Caki2 (cell line): Measurements from ENCODE around the gene VCX3B. TPM values are rescaled to one million over a fixed set of nuclear protein-coding genes. Genes with fewer than 3 reads are reported as not detected.
"Not testable (repeated sequence)": the region's sequence is repeated elsewhere in the genome, so short reads cannot be mapped to it uniquely, and the experiment has no call there.

Experiments used
- DNase-seq: peaks from one replicate; pipeline ENCODE4 v3.0.0-alpha.2; 2015; ENCODE audit warnings: low read depth
- in situ Hi-C: cut with HindIII; loops from 2 replicates; pipeline ENCODE4 v1.10.0; 2016; ENCODE audit warnings: low sequenced_read_pairs, low pct_unique_long_range_greater_than_20kb, mixed read lengths
- total RNA-seq: library from RNA; depleted of rRNA; stranded (reverse); fragments of >200 nt; shearing (Covaris generic); gene quantifications from 2 replicates; pipeline ENCODE4 v1.2.3, GENCODE V29; 2014; ENCODE audit warnings: low replicate concordance; rRNA removed

The VCX3B gene
- not detected in 2 replicates for total RNA-seq

DNA sequence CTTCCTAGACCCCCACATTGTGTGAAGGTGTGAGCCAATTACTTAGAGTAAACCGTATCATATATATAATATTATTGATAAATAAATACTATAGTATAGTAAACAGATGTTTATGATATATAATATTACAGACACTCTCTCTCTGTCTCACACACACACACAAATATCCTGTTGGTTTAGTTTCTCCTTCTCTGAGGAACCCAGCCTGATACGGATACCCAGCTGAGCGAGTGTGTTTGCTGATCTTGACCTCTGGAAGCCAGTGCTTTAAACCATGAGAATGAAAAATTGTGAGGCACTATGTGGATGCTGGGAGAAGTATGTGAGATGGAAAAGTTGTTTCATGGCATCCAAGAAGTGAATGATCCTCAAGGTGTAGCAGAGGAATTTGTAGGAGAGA lies at the start of gene VCX3B:
VCX3B (plus strand) TSS at position 301 of the 400 bp plus-strand sequence. CDS start 621 bp downstream, outside the sequence.
- in situ Hi-C loops, DNase-seq: not testable (repeated sequence)

DNA sequence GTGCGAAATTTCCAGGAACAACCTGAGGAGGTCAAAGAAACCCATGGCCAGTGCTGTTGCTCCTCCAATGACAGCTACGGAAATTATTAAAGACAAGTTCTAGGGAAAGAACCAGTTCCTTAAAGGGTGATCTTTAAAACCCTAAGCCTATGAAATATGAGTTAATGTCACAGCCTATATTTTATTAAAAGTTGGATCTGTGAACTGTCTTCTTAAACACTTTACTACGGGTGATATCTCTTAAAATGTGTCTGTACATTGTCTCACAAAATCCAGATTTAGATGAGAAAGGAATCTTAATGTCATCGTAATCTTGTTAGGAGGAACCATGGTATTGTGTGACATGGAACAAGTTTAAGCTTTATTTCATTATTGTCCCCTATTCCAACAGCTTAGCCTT lies 46.3 kb upstream of the VCX3B start:
- DNase-seq = no peak
- in situ Hi-C loops = no loop called here

DNA sequence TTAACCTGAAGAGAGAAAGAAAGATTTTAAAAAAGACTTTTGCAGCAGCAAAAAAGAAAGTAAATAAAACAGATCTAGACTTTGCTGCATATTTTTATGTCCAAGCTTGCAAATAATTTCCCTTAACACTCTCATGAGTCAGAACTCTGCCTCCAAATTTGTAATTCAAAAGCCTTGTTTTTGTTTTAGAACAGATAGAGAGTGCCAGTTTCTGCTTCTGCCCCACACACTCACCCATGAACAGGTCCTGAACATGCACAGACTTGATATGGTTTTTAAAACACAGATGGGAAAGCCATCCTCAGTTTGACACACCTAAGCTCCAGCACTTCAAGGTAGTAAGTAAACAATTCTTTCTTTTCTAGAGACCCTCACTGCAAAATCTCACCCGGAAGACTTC lies 39.7 kb upstream of the VCX3B start:
- in situ Hi-C loops = no loop called here
- DNase-seq = no peak

DNA sequence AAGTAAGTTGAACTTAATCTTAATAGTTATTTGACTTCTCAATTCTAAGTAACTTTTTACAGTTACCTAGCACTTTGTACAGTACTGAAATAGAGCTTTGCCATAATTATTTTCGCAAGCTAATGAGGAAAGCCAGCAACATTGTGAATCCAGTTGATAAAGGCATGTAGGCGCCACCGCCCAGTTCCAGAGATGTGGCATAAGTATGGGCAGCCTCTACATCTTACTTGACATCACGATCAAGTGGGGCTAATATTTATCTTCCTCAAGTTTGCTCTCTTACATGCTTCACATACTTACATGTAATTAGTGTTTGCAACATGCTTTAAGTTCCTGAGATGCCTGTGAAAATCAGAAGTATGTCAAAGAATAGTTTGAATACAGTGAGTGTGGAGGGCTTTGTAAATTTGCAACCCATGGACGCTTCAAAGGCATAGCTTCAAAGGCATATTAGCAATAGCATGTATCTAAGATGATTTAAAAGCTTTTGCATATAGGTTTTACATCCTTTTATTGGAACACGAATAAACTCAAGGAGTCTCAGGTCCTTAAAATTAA lies 34.9 kb upstream of the VCX3B start:
- no peak for DNase-seq
- in situ Hi-C loops = no loop called here

DNA sequence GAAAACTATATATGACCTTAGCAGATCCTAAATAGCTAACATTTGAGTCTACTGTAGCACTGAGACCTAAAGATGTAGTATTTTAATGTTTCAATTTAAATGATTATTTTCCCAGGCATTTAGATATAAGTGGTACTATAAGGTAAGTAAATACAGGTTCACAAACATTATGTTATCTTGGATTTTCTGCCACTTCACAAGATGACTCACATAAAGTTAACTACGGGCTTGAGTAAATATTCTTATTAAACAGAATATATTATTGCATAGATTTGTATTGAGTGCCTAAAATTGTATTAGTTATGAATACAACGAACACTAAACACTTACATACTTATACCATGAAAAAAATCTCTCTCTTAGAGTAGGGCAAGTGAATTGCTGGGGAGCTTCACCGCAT lies 34.2 kb upstream of the VCX3B start:
- no peak for DNase-seq
- in situ Hi-C loops = no loop called here

DNA sequence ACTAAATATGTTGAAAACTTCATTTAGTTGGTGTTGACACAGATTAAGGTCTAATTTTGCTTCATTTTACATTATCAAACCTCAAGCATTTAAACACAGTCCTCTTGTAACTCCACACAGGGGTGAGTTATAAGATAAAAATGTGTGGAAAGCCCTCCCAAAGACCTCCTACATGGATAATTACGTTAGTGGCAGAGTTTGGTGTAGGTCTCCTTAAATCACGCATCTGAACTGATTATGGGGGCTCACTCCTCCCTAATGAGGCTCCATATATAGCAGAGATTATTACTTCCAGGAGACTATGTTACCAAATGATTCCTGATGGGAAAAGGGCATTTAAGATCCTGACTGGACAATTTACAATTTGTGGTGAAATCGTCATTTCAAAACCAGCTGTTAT lies 32.2 kb upstream of the VCX3B start:
- in situ Hi-C loops = no loop called here

DNA sequence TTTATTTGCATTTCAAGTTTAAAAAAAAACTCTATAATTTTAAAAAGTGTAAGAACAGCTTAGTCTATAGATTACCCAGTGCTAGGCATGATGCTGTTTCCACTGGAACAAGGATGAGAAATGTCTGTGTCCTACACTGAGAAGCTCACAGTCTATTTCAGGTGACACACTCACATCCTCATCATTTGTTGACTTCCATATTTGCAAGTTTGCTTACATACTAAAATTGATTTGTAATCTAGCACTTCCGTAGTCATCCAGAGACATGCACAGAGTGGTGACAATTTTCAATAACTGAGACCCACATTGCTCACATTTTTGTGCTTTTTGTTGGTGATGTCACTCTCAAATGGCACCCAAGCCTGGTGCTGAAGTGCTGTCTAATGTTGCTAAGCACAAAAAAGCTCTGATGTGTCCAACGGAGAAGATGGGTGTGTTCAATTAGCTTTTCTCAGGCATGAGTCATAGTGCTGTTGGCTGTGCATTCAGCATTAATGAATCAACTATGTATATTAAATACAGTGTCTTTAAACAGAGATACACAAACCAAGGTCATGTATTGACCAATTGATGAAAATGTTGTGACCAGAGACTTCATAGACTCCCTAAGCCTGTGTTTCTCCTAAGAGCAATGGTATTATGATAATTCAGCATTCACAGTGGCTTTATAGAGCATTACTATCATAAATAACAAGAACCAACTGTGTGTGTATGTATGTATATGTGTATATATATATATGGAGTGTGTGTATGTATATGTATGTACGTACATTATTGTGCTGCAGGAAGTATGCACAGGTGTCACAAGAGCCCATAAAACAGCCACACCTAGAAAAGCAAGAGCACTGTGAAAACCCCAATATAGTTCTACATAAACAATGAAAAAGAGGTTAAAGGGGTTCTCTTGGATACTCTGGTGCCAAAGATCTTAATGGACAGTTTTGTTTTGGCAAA lies 31.2 kb upstream of the VCX3B start:
- peak; percentile 9 for DNase-seq
- in situ Hi-C loops = no loop called here

More for the DNA sequence above, 32.2 kb upstream of the VCX3B start:
- DNase-seq = no peak

DNA sequence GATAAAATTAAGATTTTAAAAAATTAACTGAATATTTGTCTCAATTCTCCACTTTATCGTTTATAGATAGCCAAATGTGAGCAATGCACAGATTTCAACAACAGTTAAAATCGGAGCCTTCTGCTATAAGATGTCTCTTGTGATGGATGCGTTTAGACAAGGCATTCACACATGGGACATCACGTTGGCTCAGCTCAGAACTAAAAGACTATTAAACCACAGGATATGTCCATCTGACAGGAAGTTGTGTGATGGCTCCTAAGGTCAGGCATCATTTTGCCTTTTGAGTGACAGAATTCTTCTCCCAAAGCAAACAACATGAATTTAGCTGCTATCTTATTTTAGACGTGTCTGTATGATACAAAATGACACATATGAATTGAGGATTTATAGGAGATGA lies 17.3 kb upstream of the VCX3B start:
- DNase-seq = no peak
- in situ Hi-C loops = no loop called here

DNA sequence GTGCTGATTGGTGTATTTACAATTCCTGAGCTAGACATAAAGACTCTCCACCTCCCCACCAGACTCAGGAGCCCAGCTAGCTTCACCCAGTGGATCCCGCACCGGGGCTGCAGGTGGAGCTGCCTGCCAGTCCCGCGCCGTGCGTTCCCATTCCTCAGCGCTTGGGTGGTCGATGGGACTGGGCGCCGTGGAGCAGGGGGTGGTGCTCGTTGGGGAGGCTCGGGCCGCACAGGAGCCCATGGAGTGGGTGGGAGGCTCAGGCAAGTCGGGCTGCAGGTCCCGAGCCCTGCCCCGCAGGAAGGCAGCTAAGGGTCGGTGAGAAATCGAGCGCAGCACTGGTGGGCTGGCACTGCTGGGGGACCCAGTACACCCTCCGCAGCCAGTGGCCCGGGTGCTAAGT lies 12.3 kb upstream of the VCX3B start:
- DNase-seq, in situ Hi-C loops: not testable (repeated sequence)

DNA sequence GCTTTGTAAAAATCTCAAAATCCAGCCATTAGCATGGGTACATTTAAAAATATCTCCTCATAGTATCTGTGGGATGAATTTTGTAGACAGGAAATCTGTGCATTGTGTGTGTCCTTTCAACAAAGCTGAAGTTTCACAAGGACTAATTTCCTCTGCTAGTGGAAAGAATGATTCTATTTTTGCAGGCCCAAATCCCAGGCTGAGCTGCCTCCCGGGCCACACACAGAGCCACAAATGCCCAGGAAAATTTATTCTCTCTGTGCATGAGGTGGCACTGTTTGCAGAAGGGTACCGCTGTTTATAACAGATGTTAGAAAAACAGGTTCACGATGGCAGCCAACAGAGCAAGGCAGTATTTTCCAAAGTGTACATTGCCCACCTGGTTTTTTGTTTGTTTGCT lies 11.0 kb upstream of the VCX3B start:
- no peak for DNase-seq
- in situ Hi-C loops = no loop called here

DNA sequence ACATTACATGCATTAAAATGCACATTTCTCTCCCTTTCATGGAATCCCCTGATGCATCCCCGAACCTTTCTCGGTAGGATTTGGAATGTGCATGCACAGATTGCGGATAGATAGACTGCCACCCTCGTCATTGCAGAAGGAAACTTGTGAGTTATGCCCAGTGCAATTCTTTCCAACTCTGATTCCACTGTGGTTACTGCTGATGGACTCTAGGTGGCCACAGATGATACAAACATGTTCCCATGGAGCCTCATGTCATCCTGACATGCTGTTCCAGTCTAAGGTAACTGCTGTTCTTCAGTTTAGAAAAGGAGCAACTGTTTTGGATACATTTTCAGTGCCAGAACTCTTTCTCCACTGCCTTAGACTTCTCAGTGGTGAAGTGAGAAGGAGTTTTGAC lies 9.1 kb upstream of the VCX3B start:
- in situ Hi-C loops = no loop called here
- DNase-seq = no peak

DNA sequence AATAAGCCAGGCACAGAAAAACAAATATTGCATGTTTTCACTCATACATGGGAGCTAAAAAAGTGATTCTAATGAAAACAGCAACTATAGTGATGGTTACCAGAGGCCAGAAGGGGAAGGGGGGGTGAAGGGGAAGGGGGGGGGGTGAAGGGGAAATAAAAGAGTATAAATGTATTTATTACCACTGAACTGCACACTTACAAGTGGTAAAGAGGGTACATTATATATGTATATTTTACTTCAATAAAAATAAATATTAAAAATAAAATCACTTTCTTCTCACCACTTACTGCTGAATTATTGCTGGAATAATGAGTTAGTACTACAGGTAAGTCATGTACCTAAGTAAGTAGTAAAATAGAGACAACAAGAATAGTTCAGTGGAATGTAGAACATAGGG lies 2.1 kb upstream of the VCX3B start:
- no peak for DNase-seq
- in situ Hi-C loops = no loop called here

DNA sequence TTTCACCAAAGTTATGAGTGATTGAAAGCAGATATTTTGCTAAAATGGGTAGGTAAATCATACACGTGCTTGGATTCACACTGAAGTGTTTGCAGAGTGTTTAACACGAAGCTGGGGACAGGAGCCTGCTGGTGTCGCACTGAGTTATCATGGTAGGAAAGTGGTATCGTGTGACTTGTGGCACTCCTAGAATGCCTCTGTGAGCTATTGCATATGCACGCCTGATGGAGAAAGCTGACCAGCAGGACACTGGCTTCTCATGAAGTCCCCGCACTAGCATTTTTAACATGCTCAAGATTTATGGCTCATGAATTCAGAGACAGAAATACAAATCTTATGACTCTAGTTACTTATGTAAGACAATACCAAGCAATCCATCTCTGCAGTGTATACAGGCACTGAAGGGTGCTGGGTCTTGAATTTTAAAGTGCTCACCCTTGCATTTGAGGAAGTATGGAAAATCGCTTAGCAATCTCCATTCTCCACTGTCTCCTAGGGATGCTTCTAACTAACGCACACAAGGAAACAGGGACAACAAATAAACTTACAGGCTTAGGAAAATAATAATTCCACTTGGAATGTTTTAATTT lies 19.8 kb downstream of the VCX3B start:
- in situ Hi-C loops = no loop called here
- no peak for DNase-seq

DNA sequence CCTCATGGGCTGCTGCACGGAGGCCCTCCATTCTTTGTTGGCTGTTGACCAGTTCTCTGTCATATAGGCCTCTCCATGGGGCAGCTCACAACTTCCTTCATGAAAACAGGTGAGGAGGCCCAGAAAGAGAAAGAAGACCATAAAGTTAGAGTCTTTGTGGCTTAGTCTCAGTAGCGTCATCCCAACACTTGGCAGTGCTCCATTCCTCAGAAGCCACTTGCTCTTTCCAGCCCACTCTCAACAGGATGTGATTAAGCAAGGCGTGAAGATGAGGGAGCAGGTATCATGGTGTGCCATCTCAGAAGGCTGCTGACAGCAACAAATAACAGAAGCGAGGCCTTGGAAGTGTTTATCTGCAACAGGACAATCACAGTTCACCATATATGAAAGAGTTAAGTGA lies 30.4 kb downstream of the VCX3B start:
- in situ Hi-C loops, DNase-seq: not testable (repeated sequence)

DNA sequence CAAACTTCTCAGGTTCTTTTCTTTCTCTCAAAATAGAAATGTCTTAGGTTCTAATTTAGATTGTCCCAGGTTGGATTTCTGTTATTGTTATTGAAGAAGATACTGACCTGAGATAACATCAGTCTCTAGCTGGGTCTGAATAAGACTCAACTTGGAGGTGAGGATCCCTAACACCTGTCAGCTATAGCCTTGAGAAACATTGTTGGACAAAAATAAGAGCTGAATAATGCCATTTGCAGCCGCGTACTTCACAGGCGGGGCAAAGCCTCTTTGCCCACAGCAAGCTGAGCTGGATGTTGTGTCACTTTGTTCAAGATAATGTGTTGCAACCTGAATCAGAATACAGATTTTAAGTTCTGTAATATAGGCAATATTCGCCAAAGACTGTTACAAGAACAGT lies 35.6 kb downstream of the VCX3B start:
- in situ Hi-C loops = no loop called here
- no peak for DNase-seq

DNA sequence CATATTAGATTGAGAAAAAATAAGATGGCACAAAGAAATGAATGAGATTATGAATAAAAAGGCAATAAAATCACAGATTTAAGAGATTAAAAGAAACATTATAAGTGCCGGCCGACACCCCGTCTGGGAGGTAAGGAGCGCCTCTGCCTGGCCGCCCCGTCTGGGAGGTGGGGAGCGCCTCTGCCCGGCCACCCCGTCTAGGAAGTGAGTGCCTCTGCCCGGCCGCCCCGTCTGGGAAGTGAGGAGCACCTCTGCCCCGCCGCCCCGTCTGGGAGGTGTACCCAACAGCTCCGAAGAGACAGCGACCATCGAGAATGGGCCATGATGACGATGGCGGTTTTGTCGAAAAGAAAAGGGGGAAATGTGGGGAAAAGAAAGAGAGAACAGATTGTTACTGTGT lies 37.5 kb downstream of the VCX3B start:
- DNase-seq, in situ Hi-C loops: not testable (repeated sequence)

DNA sequence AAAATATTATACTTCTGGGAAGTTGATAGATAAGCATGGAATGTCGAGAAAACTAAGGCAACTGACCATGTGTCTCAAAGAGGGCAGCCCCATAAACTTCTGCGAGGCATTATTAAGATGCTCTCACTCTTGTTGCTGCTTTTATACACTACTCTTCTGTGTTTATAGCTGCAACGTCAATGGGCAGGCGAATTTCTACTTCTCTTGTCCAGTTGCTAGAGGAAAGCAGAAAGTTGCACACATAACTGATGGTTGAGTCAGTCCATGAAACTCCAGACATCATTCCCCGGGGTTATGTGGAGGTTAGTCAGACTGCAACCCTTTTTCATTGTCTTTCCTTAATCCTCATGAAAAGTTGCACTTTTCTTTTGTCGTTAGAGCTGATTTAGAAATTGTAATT lies 39.8 kb downstream of the VCX3B start:
- in situ Hi-C loops = no loop called here
- DNase-seq = peak; percentile 41
